Bladder microvascular endothelial cell (primary cell): ENCODE results near the gene STOML3. TPM values are rescaled to one million over a fixed set of nuclear protein-coding genes. Genes with fewer than 3 reads are reported as not detected.

Source experiments
- total RNA-seq: library from RNA; depleted of rRNA; stranded (reverse); fragments of >200 nt; gene quantifications from 2 replicates; pipeline ENCODE4 v1.2.3, GENCODE V29; 2014

Gene STOML3, protein sequence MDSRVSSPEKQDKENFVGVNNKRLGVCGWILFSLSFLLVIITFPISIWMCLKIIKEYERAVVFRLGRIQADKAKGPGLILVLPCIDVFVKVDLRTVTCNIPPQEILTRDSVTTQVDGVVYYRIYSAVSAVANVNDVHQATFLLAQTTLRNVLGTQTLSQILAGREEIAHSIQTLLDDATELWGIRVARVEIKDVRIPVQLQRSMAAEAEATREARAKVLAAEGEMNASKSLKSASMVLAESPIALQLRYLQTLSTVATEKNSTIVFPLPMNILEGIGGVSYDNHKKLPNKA
- total RNA-seq: not detected in 2 replicates

DNA sequence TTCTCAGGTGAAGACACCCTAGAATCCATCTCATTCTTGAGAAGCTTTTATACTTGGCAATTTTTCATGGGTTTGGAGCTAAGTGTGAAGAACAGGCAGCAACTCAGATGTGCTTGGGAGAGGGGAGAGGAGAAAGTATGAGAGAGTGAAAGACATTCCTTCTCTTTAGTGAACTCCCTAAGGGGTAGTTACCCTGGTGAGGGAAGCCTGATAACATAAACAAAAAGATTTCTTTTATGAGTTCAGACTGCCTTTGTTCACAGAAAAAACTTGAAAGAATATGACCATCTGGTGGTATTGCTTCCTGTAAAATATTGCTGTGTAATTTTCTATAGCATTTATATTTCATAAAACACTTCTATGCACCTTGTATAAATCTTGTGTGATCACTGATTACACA lies at the start of gene STOML3:
STOML3 (minus strand) TSS at position 139 of the 400 bp plus-strand sequence; CDS start at position 29, 110 bp downstream.

DNA sequence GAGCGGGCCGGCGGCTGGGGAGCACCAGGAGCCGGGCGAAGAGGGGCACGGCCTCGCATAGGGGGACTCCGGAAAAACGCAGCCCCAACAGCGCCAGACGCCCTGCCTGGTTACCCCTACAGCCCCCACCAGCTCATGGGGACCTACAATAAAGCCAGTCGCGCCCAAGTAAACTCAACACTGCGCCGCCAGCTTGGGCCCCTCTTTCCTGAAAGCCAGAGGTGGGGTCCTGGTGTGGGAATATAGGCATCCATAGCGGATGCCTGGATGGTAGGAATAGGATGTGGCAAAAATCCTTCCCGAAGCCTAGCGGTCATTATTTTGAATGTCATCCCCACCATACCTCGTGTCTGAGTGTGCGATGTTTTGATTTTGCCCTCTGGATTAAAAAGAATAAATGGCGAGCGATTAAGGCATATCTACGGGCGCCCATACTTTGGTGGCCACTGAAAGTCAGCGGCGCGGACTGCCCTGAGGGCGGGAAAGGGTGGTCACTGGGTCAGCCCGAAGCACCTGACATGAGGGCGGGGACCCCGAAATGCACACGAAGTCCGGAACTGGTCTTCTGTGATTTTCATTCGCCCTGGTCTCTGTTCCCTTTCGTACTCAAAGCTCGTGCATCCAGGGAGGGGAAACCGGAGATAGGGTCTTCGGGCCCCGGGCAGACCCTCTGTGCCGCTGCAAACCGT lies 47.4 kb upstream of the STOML3 start, which contains the start of the genes NHLRC3 and PROSER1:
NHLRC3 (plus strand) TSS at position 577 of the 689 bp plus-strand sequence. CDS start 184 bp downstream, outside the sequence.
PROSER1 (minus strand) TSS at position 210 of the 689 bp plus-strand sequence. CDS start 847 bp downstream, outside the sequence.

Other genes starting within 250 kb of the STOML3 start
- 7.6 and 27.2 TPM in 2 replicates for gene PROSER1, start 47.3 kb upstream of the STOML3 start, total RNA-seq
- gene NHLRC3, start 47.6 kb upstream of the STOML3 start, total RNA-seq: 7.1 and 15.8 TPM in 2 replicates